CD14-positive monocyte (primary cell): ENCODE results near the gene OR14I1. TPM values are rescaled to one million over a fixed set of nuclear protein-coding genes. Genes with fewer than 3 reads are reported as not detected.

ENCODE experiments used
- DNase-seq, 3 donors: peaks; one replicate each; pipeline ENCODE4 v3.0.0-alpha.2; 2011 to 2022
- H2AFZ ChIP-seq: 2 replicates; pipeline ENCODE4 v1.6.0; 2012; ENCODE audit warnings: mild to moderate bottlenecking, low read depth, low read length, inconsistent platforms; ENCODE audit not compliant: insufficient read depth, poor library complexity, severe bottlenecking
- H3K27ac ChIP-seq, 2 donors: 1 replicate in 1 of 2; 2 replicates in 1 of 2; pipeline ENCODE4 v1.5.1; 2012 to 2013; ENCODE audit warnings: low read length in 2 of 2, control low read depth in 1 of 2, inconsistent platforms in 1 of 2, low read depth in 1 of 2, mild to moderate bottlenecking in 1 of 2
- H3K27me3 ChIP-seq, 2 donors: one replicate each; pipeline versions ENCODE4 v1.6.0 to v1.6.1; 2011 to 2013; ENCODE audit warnings: low read length in 2 of 2; ENCODE audit not compliant: control insufficient read depth in 2 of 2, insufficient read depth in 2 of 2
- H3K36me3 ChIP-seq, 2 donors: replicated peaks in 1 of 2; 1 replicate in 1 of 2; 2 replicates in 1 of 2; pipeline versions ENCODE4 v1.5.1 to v1.6.1; 2012 to 2013; ENCODE audit warnings: low read length in 2 of 2, control low read depth in 1 of 2, inconsistent platforms in 1 of 2, mild to moderate bottlenecking in 1 of 2; ENCODE audit not compliant: insufficient read depth in 2 of 2, control insufficient read depth in 1 of 2
- H3K4me1 ChIP-seq, 2 donors: 1 replicate in 1 of 2; 2 replicates in 1 of 2; pipeline versions ENCODE4 v1.5.1 to v1.6.1; 2012 to 2013; ENCODE audit warnings: low read length in 2 of 2, control low read depth in 1 of 2, inconsistent platforms in 1 of 2, mild to moderate bottlenecking in 1 of 2, moderate library complexity in 1 of 2; ENCODE audit not compliant: insufficient read depth in 2 of 2, control insufficient read depth in 1 of 2
- H3K4me2 ChIP-seq: replicated peaks from 2 replicates; pipeline ENCODE3; 2012; ENCODE audit warnings: low read length, moderate library complexity, mild to moderate bottlenecking; ENCODE audit not compliant: poor library complexity, severe bottlenecking; ENCODE audit errors: extremely low read depth
- H3K4me3 ChIP-seq, 3 experiments: fragments of 200-600 bp in 1 of 3; sonication (generic) in 1 of 3; replicated peaks in 1 of 3; 1 replicate in 2 of 3; 2 replicates in 1 of 3; pipeline ENCODE4 v1.5.1; 2011 to 2013; ENCODE audit warnings: low read length in 3 of 3, mild to moderate bottlenecking in 3 of 3, control low read depth in 2 of 3, low read depth in 2 of 3, inconsistent platforms in 1 of 3, moderate library complexity in 1 of 3
- H3K79me2 ChIP-seq: 2 replicates; pipeline ENCODE4 v1.6.0; 2012; ENCODE audit warnings: mild to moderate bottlenecking, control low read depth, inconsistent platforms, low read length, moderate library complexity; ENCODE audit not compliant: insufficient read depth
- H3K9ac ChIP-seq: 2 replicates; pipeline ENCODE4 v1.6.0; 2017; ENCODE audit warnings: low read length, mild to moderate bottlenecking; ENCODE audit not compliant: insufficient read depth, poor library complexity, severe bottlenecking
- H3K9me3 ChIP-seq, 2 donors: replicated peaks in 1 of 2; 1 replicate in 1 of 2; 2 replicates in 1 of 2; pipeline versions ENCODE4 v1.5.1 to v1.6.1; 2012 to 2013; ENCODE audit warnings: low read length in 2 of 2, control low read depth in 1 of 2; ENCODE audit not compliant: control insufficient read depth in 1 of 2, insufficient read depth in 1 of 2
- H4K20me1 ChIP-seq: 2 replicates; pipeline ENCODE4 v1.6.0; 2012; ENCODE audit warnings: mild to moderate bottlenecking, low read length, control low read depth, moderate library complexity; ENCODE audit not compliant: insufficient read depth
- H3K27ac Mint-ChIP-seq, 7 donors: one replicate each; pipeline ENCODE4 v1.8.0; 2020; ENCODE audit warnings: mild to moderate bottlenecking in 7 of 7, mixed read lengths in 7 of 7, moderate library complexity in 6 of 7, inconsistent platforms in 2 of 7
- H3K27me3 Mint-ChIP-seq, 3 donors: one replicate each; pipeline ENCODE4 v1.8.0; 2021 to 2022; ENCODE audit warnings: low read depth in 3 of 3, mild to moderate bottlenecking in 3 of 3, mixed read lengths in 3 of 3, moderate library complexity in 3 of 3, inconsistent platforms in 1 of 3
- H3K36me3 Mint-ChIP-seq, 2 donors: one replicate each; pipeline ENCODE4 v1.8.0; 2020; ENCODE audit warnings: mixed read lengths in 2 of 2, inconsistent platforms in 1 of 2, mild to moderate bottlenecking in 1 of 2
- H3K4me1 Mint-ChIP-seq: one replicate; pipeline ENCODE4 v1.8.0; 2020; ENCODE audit warnings: mild to moderate bottlenecking, mixed read lengths
- H3K4me3 Mint-ChIP-seq, 2 donors: one replicate each; pipeline ENCODE4 v1.8.0; 2020; ENCODE audit warnings: mild to moderate bottlenecking in 2 of 2, mixed read lengths in 2 of 2, moderate library complexity in 1 of 2
- H3K9me3 Mint-ChIP-seq, 7 donors: one replicate each; pipeline ENCODE4 v1.8.0; 2020 to 2022; ENCODE audit warnings: mixed read lengths in 7 of 7, mild to moderate bottlenecking in 6 of 7, moderate library complexity in 6 of 7, inconsistent platforms in 2 of 7
- WGBS: methylation state at CpG from one replicate; pipeline ENCODE4 v1.1.5; 2013; ENCODE audit warnings: missing lambda C conversion rate; ENCODE audit not compliant: insufficient coverage; 5-methylcytosine and 5-hydroxymethylcytosine counted together
- intact Hi-C, 2 donors: fragments of 100-400 bp; cut with micrococcal nuclease; formaldehyde crosslinking; loops; one replicate each; pipeline versions ENCODE4 v1.15.0 to v1.15.1; 2023
- polyA plus RNA-seq, 3 donors: library from polyadenylated mRNA; depleted of rRNA in 1 of 3; unstranded in 2 of 3; stranded (reverse) in 1 of 3; fragments of 300-500 nt in 2 of 3; fragments of >200 nt in 1 of 3; fragmentation: Illumina TruSeq in 2 of 3; gene quantifications; 1 replicate in 2 of 3; 2 replicates in 1 of 3; pipeline ENCODE4 v1.2.3, GENCODE V29; 2012 to 2021
- TF ChIP-seq, protein P1 (sequence below): fragments of 200-600 bp; IDR thresholded peaks from one replicate; pipeline ENCODE4 v1.8.0; 2022; ENCODE audit warnings: antibody characterized with exemption, mild to moderate bottlenecking

Gene OR14I1
- polyA plus RNA-seq, 3 donors, result not detected

DNA sequence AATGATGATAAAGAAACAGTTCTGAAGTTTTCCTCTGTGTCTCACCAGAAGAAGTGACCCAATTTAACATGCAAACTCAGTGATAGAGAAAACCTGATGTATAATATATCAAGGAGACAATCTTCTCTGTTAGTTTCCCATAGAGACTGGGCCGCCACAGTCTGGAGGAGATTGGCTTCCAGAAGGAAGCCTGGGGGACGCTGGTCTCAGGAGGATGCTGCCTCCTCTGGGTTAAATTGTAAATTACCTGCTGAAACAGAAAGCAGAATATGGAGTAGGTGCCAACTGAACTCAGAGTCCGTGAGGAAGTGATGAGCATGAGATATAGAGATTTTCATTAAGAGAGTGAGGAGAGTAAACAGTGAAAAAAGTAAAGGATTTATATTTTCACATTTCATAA is 15.8 kb downstream of the OR14I1 start:
- H3K9ac ChIP-seq, result no peak overlapping the region
- no peaks in the 10 kb centered on the region for H3K4me1 ChIP-seq
- 0% methylated on average over 1 of the region's 3 CpGs for WGBS
- no peaks in the 10 kb centered on the region for H3K79me2 ChIP-seq
- no peaks in the 10 kb centered on the region for H4K20me1 ChIP-seq
- H3K9me3 Mint-ChIP-seq, result peaks cover 4 to 9% (median 5%) of the 10 kb centered on the region in 7 donors
- TF ChIP-seq, protein P1, sequence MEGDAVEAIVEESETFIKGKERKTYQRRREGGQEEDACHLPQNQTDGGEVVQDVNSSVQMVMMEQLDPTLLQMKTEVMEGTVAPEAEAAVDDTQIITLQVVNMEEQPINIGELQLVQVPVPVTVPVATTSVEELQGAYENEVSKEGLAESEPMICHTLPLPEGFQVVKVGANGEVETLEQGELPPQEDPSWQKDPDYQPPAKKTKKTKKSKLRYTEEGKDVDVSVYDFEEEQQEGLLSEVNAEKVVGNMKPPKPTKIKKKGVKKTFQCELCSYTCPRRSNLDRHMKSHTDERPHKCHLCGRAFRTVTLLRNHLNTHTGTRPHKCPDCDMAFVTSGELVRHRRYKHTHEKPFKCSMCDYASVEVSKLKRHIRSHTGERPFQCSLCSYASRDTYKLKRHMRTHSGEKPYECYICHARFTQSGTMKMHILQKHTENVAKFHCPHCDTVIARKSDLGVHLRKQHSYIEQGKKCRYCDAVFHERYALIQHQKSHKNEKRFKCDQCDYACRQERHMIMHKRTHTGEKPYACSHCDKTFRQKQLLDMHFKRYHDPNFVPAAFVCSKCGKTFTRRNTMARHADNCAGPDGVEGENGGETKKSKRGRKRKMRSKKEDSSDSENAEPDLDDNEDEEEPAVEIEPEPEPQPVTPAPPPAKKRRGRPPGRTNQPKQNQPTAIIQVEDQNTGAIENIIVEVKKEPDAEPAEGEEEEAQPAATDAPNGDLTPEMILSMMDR, result peak; percentile 43
- no peak overlapping the region for H3K4me2 ChIP-seq
- no peak overlapping the region for H3K27ac ChIP-seq
- peak in 1 of 3 donors; percentile 9 for DNase-seq
- intact Hi-C loops, result no loop called here
- no peak overlapping the region for H2AFZ ChIP-seq
- H3K27me3 Mint-ChIP-seq, result peaks cover 0 to 4% (median 3%) of the 10 kb centered on the region in 3 donors
- H3K27ac Mint-ChIP-seq, result peak overlapping the region in 1 of 7 donors; percentile 14
- H3K36me3 Mint-ChIP-seq, result no peaks in the 10 kb centered on the region
- H3K9me3 ChIP-seq, result no peaks in the 10 kb centered on the region
- no peaks in the 10 kb centered on the region for H3K27me3 ChIP-seq
- H3K4me3 Mint-ChIP-seq, result no peak overlapping the region
- no peaks in the 10 kb centered on the region for H3K36me3 ChIP-seq
- H3K4me3 ChIP-seq, result no peak overlapping the region
- H3K4me1 Mint-ChIP-seq, result peaks cover 8% of the 10 kb centered on the region

DNA sequence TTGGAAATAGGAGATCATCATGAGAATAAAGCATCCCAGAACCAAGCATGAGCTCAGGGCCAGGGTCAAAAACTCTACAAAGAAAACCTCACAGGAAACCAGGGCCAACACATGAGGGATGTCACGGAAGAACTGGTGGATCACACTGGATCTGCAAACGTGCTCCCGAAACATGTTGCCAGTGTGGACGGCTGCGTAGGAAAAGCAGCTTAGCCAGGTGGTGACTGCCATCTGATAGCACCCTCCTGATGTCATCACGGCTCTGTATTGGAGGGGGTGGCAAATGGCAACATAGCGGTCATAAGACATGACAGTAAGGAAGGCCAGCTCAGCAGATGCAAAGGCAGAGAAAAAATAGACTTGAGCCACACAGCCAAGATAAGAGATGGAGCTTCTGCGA is 20.9 kb downstream of the OR14I1 start:
- no peak for DNase-seq

More for the DNA sequence above, 20.9 kb downstream of the OR14I1 start:
- Mint-ChIP-seq H3K36me3 (no peaks in the 10 kb centered on the region), H3K4me1 (peaks cover under 1% of the 10 kb centered on the region), H3K27me3 (peaks cover 1 to 5% (median 4%) of the 10 kb centered on the region in 3 donors), H3K27ac (no peak overlapping the region), H3K9me3 (peaks cover 0 to 4% (median 2%) of the 10 kb centered on the region in 7 donors), H3K4me3 (no peak overlapping the region)
- no peak overlapping the region for H3K9ac ChIP-seq
- H3K27me3 ChIP-seq, result no peaks in the 10 kb centered on the region
- intact Hi-C loops, result no loop called here
- H3K36me3 ChIP-seq, result no peaks in the 10 kb centered on the region
- 95% methylated on average over 8 of the region's 8 CpGs for WGBS
- no peaks in the 10 kb centered on the region for H3K4me1 ChIP-seq
- H3K27ac ChIP-seq, result no peak overlapping the region
- no peak overlapping the region for H3K4me3 ChIP-seq
- TF ChIP-seq, protein P1, result no peak
- no peaks in the 10 kb centered on the region for H3K79me2 ChIP-seq
- no peak overlapping the region for H2AFZ ChIP-seq
- H3K9me3 ChIP-seq, result no peaks in the 10 kb centered on the region
- H3K4me2 ChIP-seq, result no peak overlapping the region
- H4K20me1 ChIP-seq, result no peaks in the 10 kb centered on the region
